ENCODE data around the gene MAST4. TPM values are rescaled to one million over a fixed set of nuclear protein-coding genes. Genes with fewer than 3 reads are reported as not detected.

Gene MAST4
- total RNA-seq, 4 donors from 2014 or later: 16.2 to 32.8 (median 25.0) TPM

DNA sequence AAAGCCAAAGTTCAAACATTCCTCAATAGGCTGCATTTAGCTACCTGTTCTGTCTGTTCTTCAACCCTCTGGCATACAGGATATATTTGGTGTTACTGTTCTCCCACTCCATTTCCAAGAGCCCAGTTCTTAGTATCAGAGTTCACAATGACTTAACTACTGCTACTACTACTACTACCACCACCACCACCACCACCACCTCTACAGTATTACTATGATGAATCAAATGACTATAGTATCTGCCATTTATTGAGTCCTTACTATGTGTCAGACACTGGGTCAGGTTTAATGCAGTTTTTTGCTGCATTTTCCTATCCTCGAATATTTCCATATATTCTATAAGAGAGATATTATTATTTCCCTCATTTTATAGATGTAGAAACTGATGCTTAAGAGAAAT, 601.3 kb downstream of the MAST4 start:
- Histone ChIP-seq H3K36me3 (no peaks in the 10 kb centered on the region), H3K4me1 (peaks cover 0 to 14% (median 0%) of the 10 kb centered on the region in 3 donors), H3K27me3 (no peaks in the 10 kb centered on the region), H3K4me3 (no peak overlapping the region), H3K9me3 (no peaks in the 10 kb centered on the region), H3K27ac (no peak overlapping the region)
- no peak for ATAC-seq
- 87 to 91% methylated on average over 1 of the region's 1 CpG for WGBS, 2 donors (ENCODE audit: low coverage in 1 of 2)
- TF ChIP-seq, protein P1, sequence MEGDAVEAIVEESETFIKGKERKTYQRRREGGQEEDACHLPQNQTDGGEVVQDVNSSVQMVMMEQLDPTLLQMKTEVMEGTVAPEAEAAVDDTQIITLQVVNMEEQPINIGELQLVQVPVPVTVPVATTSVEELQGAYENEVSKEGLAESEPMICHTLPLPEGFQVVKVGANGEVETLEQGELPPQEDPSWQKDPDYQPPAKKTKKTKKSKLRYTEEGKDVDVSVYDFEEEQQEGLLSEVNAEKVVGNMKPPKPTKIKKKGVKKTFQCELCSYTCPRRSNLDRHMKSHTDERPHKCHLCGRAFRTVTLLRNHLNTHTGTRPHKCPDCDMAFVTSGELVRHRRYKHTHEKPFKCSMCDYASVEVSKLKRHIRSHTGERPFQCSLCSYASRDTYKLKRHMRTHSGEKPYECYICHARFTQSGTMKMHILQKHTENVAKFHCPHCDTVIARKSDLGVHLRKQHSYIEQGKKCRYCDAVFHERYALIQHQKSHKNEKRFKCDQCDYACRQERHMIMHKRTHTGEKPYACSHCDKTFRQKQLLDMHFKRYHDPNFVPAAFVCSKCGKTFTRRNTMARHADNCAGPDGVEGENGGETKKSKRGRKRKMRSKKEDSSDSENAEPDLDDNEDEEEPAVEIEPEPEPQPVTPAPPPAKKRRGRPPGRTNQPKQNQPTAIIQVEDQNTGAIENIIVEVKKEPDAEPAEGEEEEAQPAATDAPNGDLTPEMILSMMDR (IDR thresholded peaks at IDR 0.05): no peak
- TF ChIP-seq EP300 (IDR thresholded peaks at IDR 0.05) (no peak), POLR2AphosphoS5 (IDR thresholded peaks at IDR 0.05) (no peak), POLR2A (IDR thresholded peaks at IDR 0.05) (no peak)

GRCh38 chr5:67198917-67199316, 602.7 kb downstream of the MAST4 start:
- Histone ChIP-seq H3K36me3 (no peaks in the 10 kb centered on the region), H3K9me3 (no peaks in the 10 kb centered on the region), H3K4me3 (no peak overlapping the region), H3K4me1 (peaks cover 0 to under 1% (median 0%) of the 10 kb centered on the region in 3 donors), H3K27ac (no peak overlapping the region), H3K27me3 (no peaks in the 10 kb centered on the region)
- 48 to 83% methylated on average over 1 of the region's 1 CpG for WGBS, 2 donors (ENCODE audit: low coverage in 1 of 2)
- TF ChIP-seq POLR2A (IDR thresholded peaks at IDR 0.05) (no peak), POLR2AphosphoS5 (IDR thresholded peaks at IDR 0.05) (no peak), EP300 (IDR thresholded peaks at IDR 0.05) (no peak)
- TF ChIP-seq, protein P1 (IDR thresholded peaks at IDR 0.05): no peak
- ATAC-seq: no peak

DNA sequence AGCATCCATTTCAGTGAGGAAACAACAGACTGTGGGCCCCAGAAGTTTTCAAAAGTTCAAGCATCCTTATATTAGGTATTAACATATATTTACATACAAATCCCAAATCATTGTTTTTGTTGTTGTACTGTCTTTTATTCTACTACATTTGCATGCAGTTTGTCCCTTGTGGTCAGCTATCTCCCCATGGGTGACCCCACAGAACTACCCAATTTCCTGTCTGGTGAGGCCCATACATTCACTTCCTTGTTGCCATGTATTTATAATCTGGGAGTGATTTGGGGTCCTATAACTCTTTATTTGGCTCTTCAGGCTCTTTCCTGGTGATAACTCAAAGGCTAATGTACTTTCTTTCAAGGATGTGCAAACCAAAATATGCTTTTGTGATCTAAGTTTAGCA, 603.7 kb downstream of the MAST4 start:
- Histone ChIP-seq H3K27ac (no peak overlapping the region), H3K4me3 (no peak overlapping the region), H3K27me3 (no peaks in the 10 kb centered on the region), H3K36me3 (no peaks in the 10 kb centered on the region), H3K4me1 (no peaks in the 10 kb centered on the region), H3K9me3 (no peaks in the 10 kb centered on the region)
- no peak for ATAC-seq
- TF ChIP-seq EP300 (IDR thresholded peaks at IDR 0.05) (no peak), POLR2A (IDR thresholded peaks at IDR 0.05) (no peak), POLR2AphosphoS5 (IDR thresholded peaks at IDR 0.05) (no peak)
- TF ChIP-seq, protein P1 (IDR thresholded peaks at IDR 0.05): no peak

GRCh38 chr5:67200809-67201562, 604.8 kb downstream of the MAST4 start:
- H3K27ac ChIP-seq: no peak overlapping the region
- ATAC-seq: no peak
- H3K4me1 ChIP-seq: no peaks in the 10 kb centered on the region
- H3K27me3 ChIP-seq: no peaks in the 10 kb centered on the region
- H3K4me3 ChIP-seq: no peak overlapping the region
- WGBS, 2 donors (ENCODE audit: low coverage in 1 of 2): 92 to 100% methylated on average over 2 of the region's 2 CpGs
- TF ChIP-seq, protein P1 (IDR thresholded peaks at IDR 0.05): no peak
- TF ChIP-seq POLR2A (IDR thresholded peaks at IDR 0.05) (no peak), POLR2AphosphoS5 (IDR thresholded peaks at IDR 0.05) (no peak), EP300 (IDR thresholded peaks at IDR 0.05) (no peak)
- H3K36me3 ChIP-seq: no peaks in the 10 kb centered on the region
- H3K9me3 ChIP-seq: no peaks in the 10 kb centered on the region

- H3K27me3 ChIP-seq: no peaks in the 10 kb centered on the region
- no peak overlapping the region for H3K27ac ChIP-seq
- no peaks in the 10 kb centered on the region for H3K4me1 ChIP-seq
- no peak overlapping the region for H3K4me3 ChIP-seq
- H3K36me3 ChIP-seq: no peaks in the 10 kb centered on the region
- WGBS, 2 donors (ENCODE audit: low coverage in 1 of 2): 70 to 73% methylated on average over 5 to 6 of the region's 6 CpGs
- H3K9me3 ChIP-seq: no peaks in the 10 kb centered on the region
- no peak for ATAC-seq
- TF ChIP-seq POLR2AphosphoS5 (IDR thresholded peaks at IDR 0.05) (no peak), POLR2A (IDR thresholded peaks at IDR 0.05) (no peak), EP300 (IDR thresholded peaks at IDR 0.05) (no peak)
- TF ChIP-seq, protein P1 (IDR thresholded peaks at IDR 0.05): no peak
Observed at GRCh38 chr5:67201897-67202549, 605.8 kb downstream of the MAST4 start.

All from gastroesophageal sphincter (tissue), 4 donors.